Anterior cingulate cortex (tissue), 58 donors: ENCODE results near the gene SCN2A.
A peak's percentile ranks its signal among the peaks of the same experiment; 100 is the strongest.
"Not testable (repeated sequence)": the region's sequence is repeated elsewhere in the genome, so short reads cannot be mapped to it uniquely, and the experiment has no call there.

Source experiments
- DNase-seq, 58 donors: peaks; one replicate each; lab custom pipeline; 2025; lab: John Stamatoyannopoulos, UW

Gene SCN2A

DNA sequence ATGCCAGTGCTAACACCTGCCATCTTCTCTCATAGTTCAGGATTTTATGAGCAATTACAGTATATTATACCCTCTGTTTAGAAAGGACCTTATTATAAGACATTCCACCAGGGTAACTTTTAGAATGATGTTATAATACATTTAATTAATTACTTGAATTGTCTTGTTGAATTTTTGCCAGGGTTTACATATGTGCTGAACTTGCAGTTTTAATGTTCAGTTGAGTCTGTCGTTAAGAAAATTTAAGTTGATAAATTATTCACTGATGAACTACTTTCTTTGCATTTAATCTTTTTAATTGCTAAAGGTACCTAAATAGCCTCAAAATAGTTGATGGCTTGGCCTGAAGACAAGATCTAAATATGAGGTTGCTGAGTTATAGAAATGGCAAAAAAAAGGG, 68.1 kb downstream of the SCN2A start:
- DNase-seq, result no peak

GRCh38 chr2:165311949-165312348, 72.7 kb downstream of the SCN2A start:
- DNase-seq, result no peak

DNA sequence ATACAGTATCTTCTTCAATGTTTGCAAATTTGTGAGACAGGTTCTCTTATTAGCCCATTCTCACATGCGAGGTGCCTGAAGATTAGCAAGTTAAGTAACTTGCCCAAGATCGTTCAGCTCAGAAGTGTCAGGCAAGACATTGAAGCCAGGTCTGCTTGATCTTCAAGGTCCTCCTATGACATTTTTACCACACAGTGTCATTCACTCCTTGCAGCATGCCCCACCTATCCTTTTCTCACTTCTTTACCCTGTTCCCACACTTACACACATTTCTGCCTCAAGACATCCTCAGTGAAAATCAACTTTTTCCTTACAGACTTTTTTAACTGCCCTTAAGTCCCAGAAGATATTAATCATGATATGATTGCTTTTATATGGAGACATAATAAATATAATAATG, 73.8 kb downstream of the SCN2A start:
- DNase-seq, result no peak

DNA sequence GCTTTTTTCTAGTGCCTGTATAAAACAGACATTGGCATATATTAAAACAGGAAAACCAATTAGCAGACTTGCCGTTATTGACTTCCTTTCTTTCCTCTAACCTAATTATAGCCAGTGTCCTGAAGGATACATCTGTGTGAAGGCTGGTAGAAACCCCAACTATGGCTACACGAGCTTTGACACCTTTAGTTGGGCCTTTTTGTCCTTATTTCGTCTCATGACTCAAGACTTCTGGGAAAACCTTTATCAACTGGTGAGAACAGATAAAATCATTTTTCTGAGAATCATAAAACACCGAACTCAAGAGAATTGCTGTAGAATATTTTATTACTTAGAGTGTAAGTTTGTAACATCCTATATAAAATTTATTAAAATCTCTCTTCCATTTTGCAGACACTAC, 74.3 kb downstream of the SCN2A start:
- DNase-seq, result no peak

DNA sequence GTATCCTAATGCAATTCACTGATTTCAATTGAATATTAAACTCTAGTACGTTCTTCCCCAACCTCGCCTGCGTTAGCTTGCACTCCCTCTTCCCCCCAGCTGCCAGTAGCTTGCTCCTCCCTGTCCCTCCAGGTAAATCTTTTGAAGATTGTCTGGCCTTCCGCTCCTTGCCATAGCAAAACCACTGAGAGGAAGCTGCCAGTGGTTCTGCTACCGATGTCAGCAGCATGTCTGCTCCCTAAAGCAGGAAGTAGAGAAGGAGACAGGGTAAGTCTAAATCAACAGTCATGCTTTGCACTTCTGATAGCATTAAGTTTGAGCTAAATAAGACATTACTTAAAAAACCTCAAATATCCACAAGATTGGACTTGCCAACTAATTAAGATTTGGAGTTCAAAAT, 89.1 kb downstream of the SCN2A start:
- no peak for DNase-seq

DNA sequence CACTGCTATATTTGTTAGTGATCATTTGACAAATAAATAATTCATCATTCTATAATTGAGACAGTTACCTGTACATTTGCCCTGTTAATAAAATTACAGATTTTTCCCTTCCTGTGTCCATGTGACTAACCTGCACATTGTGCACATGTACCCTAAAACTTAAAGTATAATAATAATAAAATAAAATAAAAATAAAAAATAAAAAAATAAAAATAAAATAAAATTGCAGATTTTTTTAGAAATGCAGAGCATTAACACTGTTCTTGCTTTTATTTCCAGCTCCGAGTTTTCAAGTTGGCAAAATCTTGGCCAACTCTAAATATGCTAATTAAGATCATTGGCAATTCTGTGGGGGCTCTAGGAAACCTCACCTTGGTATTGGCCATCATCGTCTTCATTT, 105.1 kb downstream of the SCN2A start:
- not testable (repeated sequence) for DNase-seq

GRCh38 chr2:165348441-165348840, 109.2 kb downstream of the SCN2A start:
- DNase-seq, result no peak

DNA sequence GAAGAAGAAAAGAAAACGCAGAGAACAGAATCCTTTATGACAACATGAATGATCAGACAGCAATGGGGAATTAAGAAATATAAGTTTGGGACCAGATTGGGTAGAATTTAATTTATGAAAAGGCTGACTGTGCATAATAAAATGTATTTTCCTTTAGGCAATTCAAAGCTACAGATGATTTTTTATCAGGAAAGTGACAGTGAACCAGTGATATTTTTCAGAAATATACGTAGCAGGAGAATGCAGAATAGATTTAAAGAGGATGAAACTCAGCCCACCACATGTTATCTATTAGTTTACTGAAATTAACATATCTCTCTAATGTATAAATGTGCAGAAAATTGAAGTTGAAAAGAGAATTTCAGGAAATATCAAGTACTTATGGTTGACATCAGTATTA, 110.0 kb downstream of the SCN2A start:
- no peak for DNase-seq

GRCh38 chr2:165357758-165358157, 118.5 kb downstream of the SCN2A start:
- no peak for DNase-seq

DNA sequence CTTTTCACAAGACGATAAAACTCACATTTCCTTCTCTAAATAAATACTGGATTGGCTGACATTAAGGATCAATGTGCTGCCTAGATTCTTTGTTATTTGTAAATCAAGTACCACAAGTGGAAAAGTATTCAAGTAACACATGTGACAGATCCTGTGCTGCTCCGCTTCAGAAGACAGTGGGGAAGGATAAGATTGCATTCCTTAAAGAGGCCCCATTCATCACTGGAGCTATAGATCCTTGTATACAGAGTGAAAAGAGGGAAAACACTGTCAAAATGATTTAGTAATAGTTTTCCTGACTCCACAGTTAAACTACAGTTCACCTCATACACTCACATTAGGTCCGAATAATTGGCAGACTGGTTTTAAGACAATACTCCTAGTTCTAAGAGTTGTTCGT, 122.3 kb downstream of the SCN2A start:
- no peak for DNase-seq

DNA sequence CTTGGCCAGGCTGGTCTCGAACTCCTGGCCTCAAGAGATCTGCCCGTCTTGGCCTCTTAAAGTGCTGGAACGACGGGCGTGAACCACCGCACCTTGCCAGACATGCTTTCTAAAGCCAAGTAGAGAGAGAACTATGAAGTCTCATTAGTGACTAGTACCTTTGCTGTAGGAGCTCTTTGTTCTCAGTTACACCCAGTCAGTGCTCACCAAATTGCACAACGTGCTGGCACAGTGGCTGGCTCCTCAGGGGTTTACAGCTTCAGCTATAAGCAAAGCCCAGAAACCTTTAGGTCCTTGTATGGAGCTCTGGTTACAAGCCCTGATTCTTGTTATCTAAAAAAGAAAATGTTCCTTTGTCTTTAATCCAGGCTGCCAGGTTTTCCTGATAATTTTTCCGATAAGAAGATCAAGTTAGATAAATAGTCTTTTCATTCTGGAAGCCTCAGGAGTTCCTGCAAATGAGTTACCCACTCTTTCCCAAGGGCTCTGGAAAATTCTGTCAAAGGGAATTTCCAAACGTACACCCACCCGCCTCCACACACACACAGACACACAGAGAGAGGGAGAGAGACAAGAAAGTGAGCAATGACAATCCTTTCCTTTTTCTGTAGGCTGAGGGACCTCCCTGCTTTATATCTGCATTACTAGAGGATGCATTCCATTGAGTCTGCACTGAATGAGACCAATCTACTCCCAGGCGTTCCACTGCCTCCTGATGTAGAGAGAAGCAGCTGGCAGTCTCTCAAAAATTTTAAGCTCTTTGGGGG, 130.1 kb downstream of the SCN2A start:
- DNase-seq, result peak in 3 of 58 donors; percentile 1 to 7 (median 2)

GRCh38 chr2:165369898-165370296, 130.7 kb downstream of the SCN2A start:
- DNase-seq, result no peak

DNA sequence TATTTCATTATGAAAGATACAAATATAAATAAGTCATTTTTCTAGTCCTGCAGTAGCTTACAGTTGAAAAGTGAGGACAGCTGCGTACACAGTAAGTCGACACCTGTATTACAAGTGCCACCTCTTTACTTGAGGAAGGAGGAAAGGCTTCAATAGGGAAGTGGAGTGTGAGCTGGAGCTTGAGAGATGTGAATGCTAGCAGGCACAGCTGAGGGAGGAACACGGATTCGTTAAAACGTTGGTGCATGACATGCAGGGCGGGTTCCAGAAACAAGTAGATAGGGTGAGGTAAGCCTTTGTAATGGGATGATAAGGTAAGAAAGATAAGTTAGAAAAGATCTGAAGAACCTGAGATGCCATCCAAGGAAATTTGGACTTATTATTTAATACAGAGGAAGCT, 132.1 kb downstream of the SCN2A start:
- no peak for DNase-seq

GRCh38 chr2:165373278-165374010, 134.2 kb downstream of the SCN2A start:
- no peak for DNase-seq

DNA sequence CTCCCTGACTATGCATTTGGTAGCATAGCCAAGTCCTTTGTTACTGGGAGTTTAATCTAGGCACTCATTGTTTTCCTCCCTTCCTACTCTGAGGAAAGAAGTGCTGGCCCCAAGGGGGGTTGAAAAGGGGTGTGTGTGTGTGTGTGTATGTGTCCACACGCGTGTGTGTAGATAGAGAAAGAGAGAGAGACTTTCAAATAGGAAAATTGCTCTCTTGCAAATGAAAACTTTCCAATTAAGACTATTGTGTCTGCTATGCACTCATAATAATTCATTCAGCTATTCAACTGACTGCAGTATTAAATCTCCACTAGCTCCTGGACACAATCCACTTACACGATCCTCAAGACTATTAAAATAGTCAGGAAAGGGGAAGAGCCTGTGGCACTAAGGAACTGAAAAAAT, 137.4 kb downstream of the SCN2A start:
- peak in 1 of 58 donors; percentile 8 for DNase-seq

- no peak for DNase-seq
Measured at GRCh38 chr2:165382362-165382761, 143.1 kb downstream of the SCN2A start.

DNA sequence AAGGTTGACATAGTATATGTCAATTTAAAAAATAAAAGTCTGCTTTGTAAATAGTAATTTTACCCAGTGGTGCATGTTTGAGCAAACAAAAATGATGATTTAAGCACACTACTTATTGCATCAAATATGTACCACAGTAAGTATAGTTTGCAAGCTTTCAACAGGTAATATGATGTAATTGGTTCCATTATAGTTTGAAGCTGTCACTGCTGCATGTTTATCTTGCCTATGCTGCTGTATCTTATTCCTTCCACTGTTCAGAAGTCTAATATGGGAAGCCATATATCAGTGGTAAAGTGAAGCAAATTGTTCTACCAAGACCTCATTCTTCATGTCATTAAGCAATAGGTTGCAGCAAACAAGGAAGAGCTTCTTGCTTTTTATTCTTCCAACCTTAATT, 151.7 kb downstream of the SCN2A start:
- DNase-seq, result no peak

- DNase-seq, result no peak
Measured at GRCh38 chr2:165391791-165392190, 152.6 kb downstream of the SCN2A start.

DNA sequence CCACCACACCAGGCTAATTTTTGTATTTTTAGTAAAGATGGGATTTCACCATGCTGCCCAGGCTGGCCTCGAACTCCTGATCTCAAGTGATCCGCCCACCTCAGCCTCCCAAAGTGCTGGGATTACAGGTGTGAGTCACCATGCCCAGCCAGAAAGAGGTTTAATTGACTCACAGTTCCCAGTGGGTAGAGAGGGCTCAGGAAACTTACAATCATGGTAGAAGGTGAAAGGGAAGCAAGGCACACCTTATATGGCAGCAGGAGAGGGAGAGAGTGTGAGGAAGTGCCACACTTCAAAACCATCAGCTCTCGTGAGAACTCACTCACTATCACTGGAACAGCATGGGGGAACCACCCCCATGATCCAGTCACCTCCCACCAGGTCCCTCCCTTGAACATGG, 159.4 kb downstream of the SCN2A start:
- not testable (repeated sequence) for DNase-seq

DNA sequence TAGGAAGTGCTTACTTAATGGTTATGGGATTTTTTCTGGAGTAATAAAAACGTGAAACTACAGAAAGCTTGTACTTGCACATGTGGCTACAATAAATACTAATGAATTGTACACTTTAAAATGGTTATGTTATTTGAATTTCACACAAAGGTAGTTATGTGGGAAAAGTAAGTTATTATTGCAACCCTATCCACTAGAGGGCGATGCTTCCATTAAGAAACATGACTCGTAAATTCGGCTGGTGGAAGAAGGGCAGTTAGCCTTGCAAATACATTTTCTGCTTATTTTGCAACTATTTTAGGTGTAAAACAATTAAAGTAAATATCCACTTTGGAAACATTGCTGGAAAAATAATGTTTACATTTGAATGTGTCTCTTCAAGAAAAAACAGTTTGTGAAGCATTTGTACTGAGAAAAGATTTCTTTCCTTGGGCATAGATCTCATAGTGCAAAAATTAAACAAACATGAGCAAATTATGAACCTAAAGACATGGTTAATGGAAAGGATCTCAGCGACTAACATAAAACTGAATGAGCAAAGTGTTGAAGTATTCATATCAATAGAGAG, 162.2 kb downstream of the SCN2A start:
- peak in 6 of 58 donors; percentile 2 to 74 (median 20) for DNase-seq

GRCh38 chr2:165402162-165402561, 162.9 kb downstream of the SCN2A start:
- no peak for DNase-seq

DNA sequence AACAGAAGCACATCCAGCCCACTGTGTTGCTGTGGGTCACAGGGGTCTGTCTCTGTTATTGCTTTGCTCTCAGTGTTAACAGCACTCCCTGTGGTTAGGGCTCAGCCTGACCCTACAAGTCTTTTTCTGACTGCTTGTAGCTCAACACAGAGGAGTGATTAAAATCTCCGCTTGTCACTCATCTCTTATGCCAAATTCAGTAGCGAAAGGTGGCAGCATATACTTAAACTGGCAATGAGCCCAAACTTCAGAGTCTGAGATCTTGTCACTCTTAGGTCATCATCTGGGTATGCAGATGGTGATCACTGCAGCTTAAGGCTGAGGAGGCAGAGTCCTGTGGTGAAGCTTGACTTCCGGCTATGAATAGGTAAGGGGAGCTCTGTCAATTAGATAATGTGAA, 167.0 kb downstream of the SCN2A start:
- no peak for DNase-seq
